ES-I3 (cell line): Measurements from ENCODE around the gene CEP85L.

Experiments used
- H3K36me3 ChIP-seq: 2 replicates; pipeline ENCODE4 v1.6.1; 2013; ENCODE audit warnings: mild to moderate bottlenecking, low read length, control low read depth, moderate library complexity; ENCODE audit not compliant: insufficient read depth
- H3K4me1 ChIP-seq: 2 replicates; pipeline ENCODE4 v1.6.1; 2013; ENCODE audit warnings: mild to moderate bottlenecking, control low read depth, low read length; ENCODE audit not compliant: insufficient read depth
- H3K9ac ChIP-seq: 2 replicates; pipeline ENCODE4 v1.6.1; 2013; ENCODE audit warnings: low read depth, mild to moderate bottlenecking, low read length, moderate library complexity
- H3K9me3 ChIP-seq: 2 replicates; pipeline ENCODE4 v1.6.1; 2013; ENCODE audit warnings: mild to moderate bottlenecking, low read length, moderate library complexity; ENCODE audit not compliant: control insufficient read depth, insufficient read depth

The CEP85L gene

GRCh38 chr6:118588626-118589025 is 62.8 kb downstream of the CEP85L start:
- no peak overlapping the region for H3K9ac ChIP-seq
- H3K36me3 ChIP-seq, result no peaks in the 10 kb centered on the region
- H3K9me3 ChIP-seq, result no peaks in the 10 kb centered on the region

DNA sequence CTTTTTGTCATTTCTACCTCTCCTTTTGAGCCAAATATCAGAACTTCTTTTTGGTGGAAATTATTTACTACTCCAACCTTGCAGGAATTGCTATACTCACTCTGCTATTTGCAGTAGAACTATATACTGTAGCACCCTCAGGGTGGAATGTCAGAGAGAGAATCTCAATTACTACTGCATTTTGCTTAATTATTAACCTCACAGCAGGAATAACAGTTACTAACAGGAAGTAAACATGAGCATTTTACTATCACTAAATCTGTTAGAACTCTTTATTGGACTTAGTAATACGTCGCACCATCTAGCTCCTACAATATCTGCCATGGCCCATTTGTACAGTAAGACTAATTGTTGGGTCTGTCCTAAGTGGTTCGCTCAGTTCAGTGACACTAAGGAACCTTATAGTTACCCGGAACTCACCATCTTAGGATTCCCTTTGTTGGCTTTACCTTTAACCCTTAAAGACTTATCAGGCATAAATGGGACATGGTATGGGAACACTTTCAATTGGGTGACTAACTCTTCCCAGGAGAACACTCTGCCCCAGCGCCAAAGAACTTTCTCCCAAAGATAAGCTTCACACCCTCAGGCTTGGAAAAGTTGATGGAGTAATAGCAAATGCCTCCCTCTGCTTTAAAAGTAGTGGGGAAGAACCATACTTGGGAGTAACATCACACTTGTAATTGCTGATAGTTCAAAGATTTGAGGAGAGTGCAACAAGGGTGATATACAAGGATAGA is 64.5 kb downstream of the CEP85L start:
- no peak overlapping the region for H3K9ac ChIP-seq
- no peaks in the 10 kb centered on the region for H3K36me3 ChIP-seq
- H3K4me1 ChIP-seq, result peaks cover 9% of the 10 kb centered on the region
- H3K9me3 ChIP-seq, result no peaks in the 10 kb centered on the region

More at GRCh38 chr6:118588626-118589025, 62.8 kb downstream of the CEP85L start:
- H3K4me1 ChIP-seq, result peaks cover 9% of the 10 kb centered on the region

DNA sequence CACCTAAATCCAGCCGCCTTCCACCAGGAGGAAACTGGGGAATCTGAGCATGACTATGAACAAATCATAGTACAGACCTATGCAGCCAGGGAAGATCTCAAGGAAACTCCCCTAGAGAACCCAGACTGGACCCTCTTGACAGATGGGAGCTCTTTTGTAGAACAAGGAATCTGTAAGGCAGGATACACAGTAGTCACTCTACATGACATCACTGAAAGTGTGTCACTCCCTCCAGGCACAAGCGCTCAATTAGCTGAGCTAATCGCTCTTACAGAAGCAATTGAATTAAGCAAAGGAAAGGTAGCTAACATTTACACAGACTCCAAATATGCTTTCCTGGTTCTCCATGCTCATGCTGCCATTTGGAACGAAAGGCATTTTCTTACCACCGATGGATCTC is 66.5 kb downstream of the CEP85L start:
- no peak overlapping the region for H3K9ac ChIP-seq
- H3K9me3 ChIP-seq, result peaks cover 3% of the 10 kb centered on the region
- no peaks in the 10 kb centered on the region for H3K36me3 ChIP-seq
- H3K4me1 ChIP-seq, result peaks cover 3% of the 10 kb centered on the region

GRCh38 chr6:118581489-118581959 is 69.9 kb downstream of the CEP85L start:
- no peaks in the 10 kb centered on the region; the same call in 1 of the 2 replicates for H3K36me3 ChIP-seq
- H3K9ac ChIP-seq, result no peak overlapping the region
- H3K9me3 ChIP-seq, result peaks cover 32% of the 10 kb centered on the region

DNA sequence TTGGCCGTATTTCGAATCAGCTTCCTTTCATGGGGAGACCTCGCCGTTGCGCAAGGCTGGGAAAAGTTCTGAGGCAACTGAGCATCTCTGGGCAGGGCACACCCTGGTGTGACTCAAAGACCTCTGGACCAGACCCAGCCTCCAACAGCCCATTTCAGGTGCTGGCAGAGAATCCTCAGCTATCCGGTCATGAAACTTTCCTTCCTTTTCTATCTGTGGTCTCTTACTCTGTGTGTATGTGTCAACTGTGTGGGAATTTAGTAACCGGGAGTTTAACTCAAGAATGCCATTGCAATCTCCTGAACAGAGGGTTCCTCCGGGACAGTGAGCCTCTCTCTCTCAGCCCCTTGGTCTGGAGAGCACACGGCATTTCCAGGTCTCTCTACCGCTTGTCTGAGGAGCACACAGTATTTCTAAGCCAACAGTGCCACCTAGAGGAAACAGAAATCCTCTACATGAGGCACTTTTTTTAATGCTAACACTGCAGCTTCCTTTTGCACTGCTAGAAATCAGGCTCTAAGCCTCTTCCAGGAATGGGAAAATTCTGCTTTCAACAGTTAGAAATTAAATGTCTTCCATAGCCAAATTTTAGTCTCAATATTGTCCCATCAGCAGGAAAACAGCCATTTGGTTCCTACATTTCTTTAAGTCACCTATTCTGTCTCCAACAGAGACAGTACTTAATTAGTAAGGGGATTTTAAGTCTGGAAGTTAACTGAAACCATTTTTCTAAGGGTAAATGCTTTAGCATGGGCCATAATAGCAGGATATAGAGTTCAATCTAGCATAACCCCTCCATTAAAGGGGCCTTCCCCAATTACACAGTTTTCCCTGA is 70.6 kb downstream of the CEP85L start:
- Histone ChIP-seq H3K4me1 (no peaks in the 10 kb centered on the region), H3K9me3 (peaks cover 34% of the 10 kb centered on the region), H3K9ac (no peak overlapping the region), H3K36me3 (no peaks in the 10 kb centered on the region; the same call in 1 of the 2 replicates)

More at GRCh38 chr6:118581489-118581959, 69.9 kb downstream of the CEP85L start:
- H3K4me1 ChIP-seq, result no peaks in the 10 kb centered on the region

- Histone ChIP-seq H3K9me3 (peaks cover 40% of the 10 kb centered on the region), H3K9ac (no peak overlapping the region), H3K36me3 (no peaks in the 10 kb centered on the region; the same call in 1 of the 2 replicates), H3K4me1 (no peaks in the 10 kb centered on the region)
These were observed 71.6 kb downstream of the CEP85L start for GRCh38 chr6:118579786-118580185.

GRCh38 chr6:118578617-118579016 is 72.8 kb downstream of the CEP85L start:
- no peaks in the 10 kb centered on the region; the same call in 1 of the 2 replicates for H3K36me3 ChIP-seq
- no peak overlapping the region for H3K9ac ChIP-seq
- H3K9me3 ChIP-seq, result peaks cover 52% of the 10 kb centered on the region
- no peaks in the 10 kb centered on the region for H3K4me1 ChIP-seq

GRCh38 chr6:118577972-118578371 is 73.4 kb downstream of the CEP85L start:
- Histone ChIP-seq H3K4me1 (no peaks in the 10 kb centered on the region), H3K9ac (no peak overlapping the region), H3K36me3 (no peaks in the 10 kb centered on the region; the same call in 1 of the 2 replicates), H3K9me3 (peaks cover 52% of the 10 kb centered on the region)

GRCh38 chr6:118574051-118574865 is 77.1 kb downstream of the CEP85L start:
- no peaks in the 10 kb centered on the region for H3K4me1 ChIP-seq
- no peaks in the 10 kb centered on the region; the same call in 1 of the 2 replicates for H3K36me3 ChIP-seq
- peaks cover 45% of the 10 kb centered on the region for H3K9me3 ChIP-seq

GRCh38 chr6:118571121-118571520 is 80.3 kb downstream of the CEP85L start:
- H3K4me1 ChIP-seq, result no peaks in the 10 kb centered on the region
- H3K9ac ChIP-seq, result no peak overlapping the region
- peaks cover 19% of the 10 kb centered on the region for H3K9me3 ChIP-seq
- no peaks in the 10 kb centered on the region; the same call in 1 of the 2 replicates for H3K36me3 ChIP-seq

More at GRCh38 chr6:118574051-118574865, 77.1 kb downstream of the CEP85L start:
- no peak overlapping the region for H3K9ac ChIP-seq

GRCh38 chr6:118569498-118569897 is 81.9 kb downstream of the CEP85L start:
- peaks cover 9% of the 10 kb centered on the region; the same call in 1 of the 2 replicates for H3K9me3 ChIP-seq
- H3K36me3 ChIP-seq, result no peaks in the 10 kb centered on the region
- peaks cover 7% of the 10 kb centered on the region; the same call in 1 of the 2 replicates for H3K4me1 ChIP-seq
- H3K9ac ChIP-seq, result no peak overlapping the region

GRCh38 chr6:118567974-118568373 is 83.4 kb downstream of the CEP85L start:
- Histone ChIP-seq H3K36me3 (no peaks in the 10 kb centered on the region), H3K4me1 (peaks cover 7% of the 10 kb centered on the region; the same call in 1 of the 2 replicates), H3K9me3 (no peaks in the 10 kb centered on the region), H3K9ac (no peak overlapping the region)

GRCh38 chr6:118565311-118565960 is 86.0 kb downstream of the CEP85L start:
- Histone ChIP-seq H3K9me3 (no peaks in the 10 kb centered on the region), H3K4me1 (peaks cover 7% of the 10 kb centered on the region; the same call in 1 of the 2 replicates), H3K9ac (no peak overlapping the region), H3K36me3 (no peaks in the 10 kb centered on the region)
